B cell (primary cell): ENCODE results near the gene OXER1. TPM values are rescaled to one million over a fixed set of nuclear protein-coding genes. Genes with fewer than 3 reads are reported as not detected.

Source experiments
- ATAC-seq: fragments of 200-7000 bp; cut with Tn5 transposase; one replicate; pipeline ENCODE4 v1.10.0; 2021; ENCODE audit warnings: low read depth, mild to moderate bottlenecking, moderate number of reproducible peaks, moderate library complexity
- CTCF ChIA-PET: fragments of 350-600 bp; sonication (Branson Sonifier 250); formaldehyde crosslinking; loops from one replicate; lab custom pipeline; 2021; ENCODE audit warnings: antibody characterized with exemption, inconsistent platforms; lab: Charles Lee
- POLR2A ChIA-PET: fragments of 350-600 bp; sonication (Branson Sonifier 250); formaldehyde crosslinking; loops from one replicate; lab custom pipeline; 2021; ENCODE audit warnings: antibody characterized with exemption; lab: Charles Lee
- DNase-seq: peaks from one replicate; pipeline ENCODE4 v3.0.0; 2013
- H2AFZ ChIP-seq: 2 replicates; pipeline ENCODE4 v1.6.1; 2012; ENCODE audit warnings: mild to moderate bottlenecking, low read depth, low read length; ENCODE audit not compliant: insufficient read depth, poor library complexity, severe bottlenecking
- H3K27ac ChIP-seq, 2 donors: 1 replicate in 1 of 2; 2 replicates in 1 of 2; pipeline ENCODE4 v1.5.1; 2012 to 2013; ENCODE audit warnings: low read length in 2 of 2, mild to moderate bottlenecking in 2 of 2, moderate library complexity in 1 of 2
- H3K27me3 ChIP-seq, 4 experiments: fragments of 200-600 bp in 1 of 4; sonication (generic) in 1 of 4; replicated peaks in 1 of 4; 1 replicate in 2 of 4; 2 replicates in 2 of 4; pipeline versions ENCODE4 v1.6.1 to v1.7.0; 2013 to 2016; ENCODE audit warnings: low read length in 3 of 4, mild to moderate bottlenecking in 2 of 4, mixed read lengths in 1 of 4, moderate library complexity in 1 of 4; ENCODE audit not compliant: insufficient read depth in 4 of 4, control insufficient read depth in 3 of 4; ENCODE audit errors: control extremely low read depth in 1 of 4
- H3K36me3 ChIP-seq, 2 experiments: replicated peaks in 1 of 2; 1 replicate in 1 of 2; 2 replicates in 1 of 2; pipeline versions ENCODE4 v1.6.1 to v1.7.1; 2013; ENCODE audit warnings: low read length in 1 of 2; ENCODE audit not compliant: insufficient read depth in 2 of 2, control insufficient read depth in 1 of 2; ENCODE audit errors: control extremely low read depth in 1 of 2, extremely low read depth in 1 of 2
- H3K4me1 ChIP-seq, 2 donors: fragments of 200-600 bp in 1 of 2; sonication (generic) in 1 of 2; 1 replicate in 1 of 2; 2 replicates in 1 of 2; pipeline versions ENCODE4 v1.5.1 to v1.6.1; 2013 to 2017; ENCODE audit warnings: low read length in 2 of 2; ENCODE audit not compliant: control insufficient read depth in 2 of 2, insufficient read depth in 2 of 2
- H3K4me2 ChIP-seq: replicated peaks from 2 replicates; pipeline ENCODE3; 2012; ENCODE audit warnings: mild to moderate bottlenecking, low read depth, low read length; ENCODE audit not compliant: poor library complexity, severe bottlenecking
- H3K4me3 ChIP-seq, 5 experiments: fragments of 200-600 bp in 1 of 5; sonication (generic) in 1 of 5; 1 replicate in 3 of 5; 2 replicates in 2 of 5; pipeline versions ENCODE4 v1.5.1 to v1.7.0; 2011 to 2016; ENCODE audit warnings: low read length in 4 of 5, mild to moderate bottlenecking in 4 of 5, low read depth in 2 of 5, control low read depth in 1 of 5, moderate library complexity in 1 of 5; ENCODE audit not compliant: insufficient read depth in 1 of 5; ENCODE audit errors: control extremely low read depth in 1 of 5, extremely low read depth in 1 of 5
- H3K79me2 ChIP-seq: fragments of 200-600 bp; sonication (generic); one replicate; pipeline ENCODE4 v1.6.0; 2016; ENCODE audit warnings: low read length; ENCODE audit not compliant: control insufficient read depth, insufficient read depth
- H3K9ac ChIP-seq: fragments of 200-600 bp; sonication (generic); 2 replicates; pipeline ENCODE4 v1.6.1; 2017; ENCODE audit warnings: mild to moderate bottlenecking, low read length, moderate library complexity
- H3K9me3 ChIP-seq, 3 donors: one replicate each; pipeline versions ENCODE4 v1.6.1 to v1.7.1; 2013; ENCODE audit warnings: low read length in 2 of 3; ENCODE audit not compliant: control insufficient read depth in 2 of 3, insufficient read depth in 1 of 3; ENCODE audit errors: control extremely low read depth in 1 of 3
- H4K20me1 ChIP-seq: 2 replicates; pipeline ENCODE4 v1.6.0; 2012; ENCODE audit warnings: mild to moderate bottlenecking, low read length; ENCODE audit not compliant: insufficient read depth, control insufficient read depth, poor library complexity, severe bottlenecking
- H3K27ac Mint-ChIP-seq: one replicate; pipeline ENCODE4 v1.8.0; 2021; ENCODE audit warnings: mixed read lengths
- H3K27me3 Mint-ChIP-seq: one replicate; pipeline ENCODE4 v1.8.0; 2021; ENCODE audit warnings: mixed read lengths
- H3K4me1 Mint-ChIP-seq: one replicate; pipeline ENCODE4 v1.8.0; 2021; ENCODE audit warnings: mixed read lengths
- H3K4me3 Mint-ChIP-seq: one replicate; pipeline ENCODE4 v1.8.0; 2021; ENCODE audit warnings: mixed read lengths
- H3K9me3 Mint-ChIP-seq: one replicate; pipeline ENCODE4 v1.8.0; 2022; ENCODE audit warnings: mixed read lengths; ENCODE audit not compliant: insufficient read depth
- CTCF ChIP-seq: fragments of 200-600 bp; IDR thresholded peaks from one replicate; pipeline ENCODE4 v1.8.0; 2022; ENCODE audit warnings: antibody characterized with exemption, mild to moderate bottlenecking
- EZH2 ChIP-seq: IDR thresholded peaks from 2 replicates; pipeline ENCODE4 v1.6.1; 2012; ENCODE audit warnings: borderline replicate concordance, low read depth, mild to moderate bottlenecking, moderate library complexity, low read length; ENCODE audit not compliant: insufficient read depth, poor library complexity, severe bottlenecking
- WGBS: methylation state at CpG from one replicate; pipeline ENCODE4 v1.1.5; 2013; ENCODE audit warnings: missing lambda C conversion rate; ENCODE audit not compliant: insufficient coverage; 5-methylcytosine and 5-hydroxymethylcytosine counted together
- intact Hi-C: fragments of 100-400 bp; cut with micrococcal nuclease; formaldehyde crosslinking; loops from one replicate; pipeline ENCODE4 v1.10.0; 2022
- polyA plus RNA-seq: library from polyadenylated mRNA; depleted of rRNA; stranded (reverse); fragments of >200 nt; gene quantifications from 2 replicates; pipeline ENCODE4 v1.2.3, GENCODE V29; 2012
- total RNA-seq, 2 donors: library from RNA; stranded (reverse); fragments of 120-200 nt in 1 of 2; gene quantifications; 1 replicate in 1 of 2; 2 replicates in 1 of 2; pipeline versions ENCODE4 v1.2.3 to v1.2.4, GENCODE V29; 2013 to 2022

The OXER1 gene
- total and polyA plus RNA-seq, 2 donors (not counting 1 experiment from before 2014, with no cell fraction given) = 3.2 to 3.3 TPM

- no peaks in the 10 kb centered on the region for H3K79me2 ChIP-seq
- H3K4me3 ChIP-seq = no peak overlapping the region
- ATAC-seq = no peak
- H3K9ac ChIP-seq = no peak overlapping the region
- no peak overlapping the region for H3K27ac Mint-ChIP-seq
- intact Hi-C loops = no loop called here
- no peaks in the 10 kb centered on the region for H4K20me1 ChIP-seq
- no peaks in the 10 kb centered on the region for H3K27me3 Mint-ChIP-seq
- peaks cover 0 to 4% of the 10 kb centered on the region in 2 donors for H3K4me1 ChIP-seq
- no peak overlapping the region for H3K4me2 ChIP-seq
- H3K27ac ChIP-seq = no peak overlapping the region
- H3K9me3 Mint-ChIP-seq = no peaks in the 10 kb centered on the region
- peaks cover 6% of the 10 kb centered on the region for H3K4me1 Mint-ChIP-seq
- POLR2A ChIA-PET = no interaction called here
- no peaks in the 10 kb centered on the region for H3K9me3 ChIP-seq
- H3K27me3 ChIP-seq = no peaks in the 10 kb centered on the region
- WGBS = 100% methylated on average over 1 of the region's 2 CpGs
- no peak for TF ChIP-seq EZH2
- TF ChIP-seq CTCF = no peak
- no peak overlapping the region for H3K4me3 Mint-ChIP-seq
- DNase-seq = no peak
- H3K36me3 ChIP-seq = no peaks in the 10 kb centered on the region
- CTCF ChIA-PET = interaction anchor here (0.8 to 2.1 kb wide), 5 partner anchors 9 to 73 kb away, joined by 3 to 9 read pairs (median 3); partner anchors contain the start of gene HAAO
- H2AFZ ChIP-seq = no peak overlapping the region
Measured at GRCh38 chr2:42800981-42801380, 37.0 kb upstream of the OXER1 start.

GRCh38 chr2:42800461-42800962 is 36.6 kb upstream of the OXER1 start:
- Histone ChIP-seq H3K4me2 (no peak overlapping the region), H3K4me3 (no peak overlapping the region), H4K20me1 (no peaks in the 10 kb centered on the region), H3K79me2 (no peaks in the 10 kb centered on the region), H3K27me3 (no peaks in the 10 kb centered on the region), H3K4me1 (peaks cover 0 to 8% of the 10 kb centered on the region in 2 donors), H3K36me3 (no peaks in the 10 kb centered on the region), H3K9me3 (no peaks in the 10 kb centered on the region), H3K9ac (no peak overlapping the region), H3K27ac (no peak overlapping the region), H2AFZ (no peak overlapping the region)
- no peak for DNase-seq
- CTCF ChIA-PET = interaction anchor here (0.8 to 2.1 kb wide), 5 partner anchors 8 to 72 kb away, joined by 3 to 9 read pairs (median 3); partner anchors contain the start of gene HAAO
- intact Hi-C loops = no loop called here
- TF ChIP-seq EZH2 = no peak
- no peak for TF ChIP-seq CTCF
- H3K27ac Mint-ChIP-seq = no peak overlapping the region
- POLR2A ChIA-PET = interaction anchor here (1.5 kb wide), 1 partner anchor 10 kb away, joined by 6 read pairs; no protein-coding TSS in a partner anchor
- H3K4me1 Mint-ChIP-seq = peaks cover 11% of the 10 kb centered on the region
- no peak overlapping the region for H3K4me3 Mint-ChIP-seq
- no peaks in the 10 kb centered on the region for H3K9me3 Mint-ChIP-seq
- H3K27me3 Mint-ChIP-seq = no peaks in the 10 kb centered on the region
- ATAC-seq = no peak
- WGBS = 92% methylated on average over 3 of the region's 4 CpGs
